ENCODE results near the gene IZUMO1.
"Not testable (repeated sequence)": the region's sequence is repeated elsewhere in the genome, so short reads cannot be mapped to it uniquely, and the experiment has no call there.

Gene IZUMO1

GRCh38 chr19:48711106-48711662 is 35.5 kb downstream of the IZUMO1 start:
- no peak for DNase-seq

GRCh38 chr19:48708471-48708870 is 38.2 kb downstream of the IZUMO1 start:
- no peak for DNase-seq

- DNase-seq: no peak
Measured at GRCh38 chr19:48705431-48705830, 41.3 kb downstream of the IZUMO1 start.

GRCh38 chr19:48703316-48703715 is 43.4 kb downstream of the IZUMO1 start:
- no peak for DNase-seq

GRCh38 chr19:48702701-48703100 is 44.0 kb downstream of the IZUMO1 start:
- DNase-seq: no peak

- DNase-seq: peak; percentile 79
Measured at GRCh38 chr19:48698046-48698445, 48.7 kb downstream of the IZUMO1 start.

- no peak for DNase-seq
Measured at GRCh38 chr19:48696353-48697010, 50.2 kb downstream of the IZUMO1 start.

GRCh38 chr19:48695743-48696352 is 50.9 kb downstream of the IZUMO1 start, which contains the start of gene FUT2:
Gene FUT2 (plus strand): TSS chr19:48695971. CDS start chr19:48702957, 6,986 bp downstream.
- no peak for DNase-seq

- not testable (repeated sequence) for DNase-seq
Measured at GRCh38 chr19:48693629-48694028, 53.1 kb downstream of the IZUMO1 start.
